Uterus (tissue), 2 donors: ENCODE data around the gene OAT.

Experiments used
- POLR2A ChIP-seq, 2 donors: fragments of 450-650 bp; IDR thresholded peaks; one replicate each; pipeline ENCODE4 v1.6.1; 2016; ENCODE audit warnings: antibody characterized with exemption in 2 of 2, mild to moderate bottlenecking in 1 of 2, moderate library complexity in 1 of 2
- TF ChIP-seq, protein P1 (sequence below), 4 experiments: fragments of 200-600 bp in 2 of 4; fragments of 450-650 bp in 2 of 4; sonication (generic) in 2 of 4; IDR thresholded peaks; one replicate each; pipeline ENCODE4 v1.5.1; 2016 to 2019; ENCODE audit warnings: antibody characterized with exemption in 4 of 4, mild to moderate bottlenecking in 2 of 4, moderate library complexity in 1 of 4

GRCh38 chr10:124414076-124414475, 4.6 kb downstream of the OAT start:
- TF ChIP-seq, protein P1, sequence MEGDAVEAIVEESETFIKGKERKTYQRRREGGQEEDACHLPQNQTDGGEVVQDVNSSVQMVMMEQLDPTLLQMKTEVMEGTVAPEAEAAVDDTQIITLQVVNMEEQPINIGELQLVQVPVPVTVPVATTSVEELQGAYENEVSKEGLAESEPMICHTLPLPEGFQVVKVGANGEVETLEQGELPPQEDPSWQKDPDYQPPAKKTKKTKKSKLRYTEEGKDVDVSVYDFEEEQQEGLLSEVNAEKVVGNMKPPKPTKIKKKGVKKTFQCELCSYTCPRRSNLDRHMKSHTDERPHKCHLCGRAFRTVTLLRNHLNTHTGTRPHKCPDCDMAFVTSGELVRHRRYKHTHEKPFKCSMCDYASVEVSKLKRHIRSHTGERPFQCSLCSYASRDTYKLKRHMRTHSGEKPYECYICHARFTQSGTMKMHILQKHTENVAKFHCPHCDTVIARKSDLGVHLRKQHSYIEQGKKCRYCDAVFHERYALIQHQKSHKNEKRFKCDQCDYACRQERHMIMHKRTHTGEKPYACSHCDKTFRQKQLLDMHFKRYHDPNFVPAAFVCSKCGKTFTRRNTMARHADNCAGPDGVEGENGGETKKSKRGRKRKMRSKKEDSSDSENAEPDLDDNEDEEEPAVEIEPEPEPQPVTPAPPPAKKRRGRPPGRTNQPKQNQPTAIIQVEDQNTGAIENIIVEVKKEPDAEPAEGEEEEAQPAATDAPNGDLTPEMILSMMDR (IDR thresholded peaks at IDR 0.05), result no peak
- TF ChIP-seq POLR2A (IDR thresholded peaks at IDR 0.05), result no peak
